ENCODE data around the gene CD163L1. TPM values are rescaled to one million over a fixed set of nuclear protein-coding genes. Genes with fewer than 3 reads are reported as not detected.
"Not testable (repeated sequence)": the region's sequence is repeated elsewhere in the genome, so short reads cannot be mapped to it uniquely, and the experiment has no call there.

Gene CD163L1
- 5.9 and 7.3 TPM in 2 replicates for total RNA-seq (2014; rRNA removed; shearing (Covaris generic))
- 3.8 and 7.1 TPM in 2 replicates for polyA plus RNA-seq (2014; cell fraction: nucleus; rRNA removed)

- no peak for DNase-seq (ENCODE audit: extremely low read depth, low read depth)
Measured at GRCh38 chr12:7444076-7444475, at the start of gene CD163L1. Gene CD163L1, minus strand, starts transcription at chr12:7444153. Its CDS starts 26 bp downstream, at chr12:7444127.

DNA sequence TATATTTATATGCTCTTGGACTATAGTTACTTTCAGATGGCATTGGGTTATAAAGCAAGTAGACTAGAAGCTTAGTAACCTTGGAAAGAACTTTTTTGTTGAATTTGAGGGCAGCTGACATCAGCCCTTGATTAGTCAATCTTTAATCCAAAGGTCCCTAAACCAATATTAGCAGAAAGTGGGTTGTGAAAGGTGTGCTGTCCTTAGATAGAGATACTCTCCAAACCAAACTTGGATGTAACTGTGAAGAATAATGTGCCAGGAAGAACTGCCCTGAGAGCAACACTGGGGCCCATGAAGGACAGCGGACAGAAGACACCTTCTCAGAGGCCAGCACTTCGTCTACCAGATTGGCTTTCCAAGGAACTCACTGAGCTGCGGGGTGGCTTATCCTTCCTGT, 49.1 kb upstream of the CD163L1 start:
- no peak for DNase-seq (ENCODE audit: extremely low read depth, low read depth)

GRCh38 chr12:7486512-7486911, 42.6 kb upstream of the CD163L1 start:
- no peak for DNase-seq (ENCODE audit: extremely low read depth, low read depth)

DNA sequence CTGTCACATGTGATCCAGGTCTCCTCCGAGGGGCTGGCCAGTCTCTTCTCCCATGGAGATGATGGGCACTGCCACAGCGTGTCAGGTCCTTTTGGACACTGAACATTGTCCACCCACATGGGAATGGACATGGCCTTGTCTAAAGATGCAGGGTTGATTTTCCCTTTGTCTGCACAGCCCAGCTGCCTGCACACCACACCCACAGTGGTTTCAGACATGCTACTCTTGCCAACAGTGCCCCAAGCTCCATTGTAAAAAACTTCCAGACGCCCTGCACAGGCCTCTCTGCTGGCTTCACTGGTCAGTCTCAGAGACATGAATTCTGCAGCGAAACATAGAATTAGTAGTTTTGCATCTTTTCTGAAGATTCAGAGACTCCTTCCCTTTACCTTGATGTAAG, 41.1 kb upstream of the CD163L1 start:
- no peak for DNase-seq (ENCODE audit: extremely low read depth, low read depth)

- DNase-seq (ENCODE audit: extremely low read depth, low read depth) = no peak
Measured at GRCh38 chr12:7483343-7483742, 39.4 kb upstream of the CD163L1 start.

- DNase-seq (ENCODE audit: extremely low read depth, low read depth) = no peak
Measured at GRCh38 chr12:7479771-7480170, 35.8 kb upstream of the CD163L1 start.

DNA sequence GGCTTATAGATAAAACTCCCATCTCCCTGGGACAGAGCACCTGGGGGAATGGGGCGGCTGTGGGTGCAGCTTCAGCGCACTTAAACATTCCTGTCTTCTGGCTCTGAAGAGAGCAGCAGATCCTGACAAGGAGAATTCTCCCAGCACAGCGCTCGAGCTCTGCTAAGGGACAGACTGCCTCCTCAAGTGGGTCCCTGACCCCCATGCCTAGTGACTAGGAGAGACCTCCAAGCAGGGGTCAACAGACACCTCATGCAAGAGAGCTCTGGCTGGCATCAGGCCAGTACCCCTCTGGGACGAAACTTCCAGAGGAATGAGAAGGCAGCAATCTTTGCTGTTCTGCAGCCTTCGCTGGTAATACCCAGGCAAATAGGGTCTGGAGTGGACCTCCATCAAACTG, 28.1 kb upstream of the CD163L1 start:
- DNase-seq (ENCODE audit: extremely low read depth, low read depth) = no peak

DNA sequence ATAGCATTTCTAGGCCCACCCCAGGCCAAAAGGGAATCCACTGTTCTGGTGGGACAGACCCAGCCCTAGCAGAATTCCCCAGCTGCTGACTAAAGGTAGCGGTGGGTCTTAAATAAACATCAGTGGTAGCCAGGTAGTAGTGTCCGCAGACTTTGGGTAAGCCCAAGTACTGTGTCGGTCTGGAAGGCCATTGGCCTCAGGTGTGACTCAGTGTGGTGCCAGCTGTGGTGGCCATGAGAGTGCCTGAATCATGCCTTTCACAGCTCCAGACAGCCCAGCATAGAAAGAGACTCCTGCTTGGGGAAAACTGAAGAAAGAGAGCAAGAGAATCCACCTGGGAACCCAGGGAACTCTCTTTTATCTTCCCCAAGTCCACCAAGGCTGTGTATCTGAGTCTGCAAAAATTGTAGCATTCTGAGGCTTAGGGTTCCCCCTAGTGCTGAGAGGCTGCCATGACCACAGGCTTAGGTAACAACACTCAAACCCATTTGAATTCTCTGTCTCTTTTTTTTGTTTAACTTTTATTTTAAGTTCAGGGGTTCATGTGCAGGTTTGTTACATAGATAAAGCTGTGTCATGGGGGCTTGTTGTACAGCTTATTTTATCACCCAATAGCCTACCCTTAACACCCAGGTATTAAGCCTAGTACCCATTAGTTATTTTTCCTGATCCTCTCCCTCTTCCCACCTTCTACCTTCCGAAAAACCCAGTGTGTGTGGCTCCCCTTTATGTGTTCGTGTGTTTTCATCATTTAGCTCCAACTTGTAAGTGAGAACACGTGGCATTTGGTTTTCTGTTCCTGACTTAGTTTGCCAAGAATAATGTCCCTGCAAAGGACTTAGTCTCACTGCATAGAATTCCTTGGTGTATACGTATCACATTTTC, 16.7 kb upstream of the CD163L1 start:
- peak; percentile 50 for DNase-seq (ENCODE audit: extremely low read depth, low read depth)

DNA sequence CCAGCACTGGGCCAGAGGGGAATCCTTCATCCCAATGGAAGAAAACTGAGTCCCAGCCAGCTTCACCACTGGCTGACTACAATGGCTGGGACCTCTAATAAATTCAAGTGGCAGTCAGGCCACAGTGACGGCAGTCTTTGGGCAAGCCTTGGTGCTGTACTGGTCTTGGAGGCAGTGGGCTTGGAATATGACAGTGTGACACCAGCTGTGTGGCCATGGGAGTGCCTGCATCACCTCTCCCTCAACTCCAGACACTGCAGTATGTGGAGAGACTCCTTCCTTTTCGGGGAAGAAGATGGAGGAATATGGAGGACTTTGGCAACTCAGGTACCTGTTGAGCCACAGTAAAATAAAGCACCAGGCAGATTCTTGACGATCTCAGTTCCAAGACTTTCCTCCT, 16.0 kb upstream of the CD163L1 start:
- DNase-seq (ENCODE audit: extremely low read depth, low read depth) = no peak

GRCh38 chr12:7451756-7452155, 7.8 kb upstream of the CD163L1 start:
- DNase-seq (ENCODE audit: extremely low read depth, low read depth) = no peak

- no peak for DNase-seq (ENCODE audit: extremely low read depth, low read depth)
Measured at GRCh38 chr12:7450667-7451066, 6.7 kb upstream of the CD163L1 start.

DNA sequence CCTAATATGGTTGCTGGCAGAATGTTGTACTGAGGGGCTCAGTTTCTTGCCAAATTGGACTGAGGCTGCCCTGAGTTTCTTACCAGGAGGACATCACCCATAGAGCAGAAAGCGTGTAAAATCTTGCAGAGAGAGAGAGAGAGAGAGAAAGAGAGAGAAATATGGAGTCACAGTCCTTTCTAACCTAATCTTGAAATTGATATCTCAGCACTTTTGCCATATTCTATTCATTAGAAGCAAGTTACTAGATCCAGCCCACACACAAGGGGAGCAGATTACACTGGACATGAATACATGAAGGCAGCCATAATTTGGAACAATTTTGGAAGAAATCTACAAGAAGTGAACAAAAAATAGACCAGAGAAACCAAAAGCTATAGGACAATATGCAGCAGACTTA, 4.1 kb upstream of the CD163L1 start:
- DNase-seq (ENCODE audit: extremely low read depth, low read depth) = no peak

DNA sequence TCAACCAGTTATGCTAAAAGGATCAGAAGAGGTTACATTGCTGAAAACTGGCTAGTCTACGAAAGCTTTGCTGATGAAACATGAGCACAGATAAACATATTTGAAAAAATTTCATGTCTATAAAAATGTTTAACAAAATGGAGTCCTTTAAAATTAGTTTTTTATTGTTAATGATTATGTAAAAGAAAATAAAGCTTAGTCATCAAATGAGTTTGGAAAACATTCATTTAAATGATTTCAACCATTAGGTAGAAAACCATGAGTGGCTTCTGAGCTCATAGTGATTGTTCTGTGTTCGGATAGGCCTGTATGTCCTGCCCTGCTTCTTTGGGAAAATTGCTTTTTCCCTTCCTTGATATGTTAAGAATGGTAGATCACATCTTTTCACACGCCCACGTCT, 584 bp upstream of the CD163L1 start:
- DNase-seq (ENCODE audit: extremely low read depth, low read depth) = no peak

DNA sequence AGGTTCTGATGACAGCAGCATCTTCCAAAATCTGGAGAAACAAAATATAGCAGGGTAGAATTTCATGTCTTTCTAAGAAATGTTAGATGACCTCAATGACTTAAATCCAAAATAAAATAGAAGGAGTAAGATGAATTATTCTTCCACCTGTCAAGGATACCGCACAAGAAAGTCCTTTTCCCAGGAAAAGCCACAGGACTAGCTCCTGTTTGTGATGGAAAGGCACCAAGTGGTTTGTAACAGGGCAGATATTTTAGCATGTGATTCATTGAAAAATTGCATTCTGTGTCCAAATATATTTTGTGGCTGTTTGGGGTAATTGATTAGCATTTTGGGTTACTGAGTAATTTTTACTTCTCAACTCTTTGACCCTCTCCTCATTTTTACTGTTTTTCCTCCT, 2.7 kb downstream of the CD163L1 start:
- DNase-seq (ENCODE audit: extremely low read depth, low read depth) = no peak

- peak; percentile 85 for DNase-seq (ENCODE audit: extremely low read depth, low read depth)
Measured at GRCh38 chr12:7439579-7440505, 4.1 kb downstream of the CD163L1 start.

GRCh38 chr12:7438291-7438995, 5.5 kb downstream of the CD163L1 start:
- peak; percentile 44 for DNase-seq (ENCODE audit: extremely low read depth, low read depth)

DNA sequence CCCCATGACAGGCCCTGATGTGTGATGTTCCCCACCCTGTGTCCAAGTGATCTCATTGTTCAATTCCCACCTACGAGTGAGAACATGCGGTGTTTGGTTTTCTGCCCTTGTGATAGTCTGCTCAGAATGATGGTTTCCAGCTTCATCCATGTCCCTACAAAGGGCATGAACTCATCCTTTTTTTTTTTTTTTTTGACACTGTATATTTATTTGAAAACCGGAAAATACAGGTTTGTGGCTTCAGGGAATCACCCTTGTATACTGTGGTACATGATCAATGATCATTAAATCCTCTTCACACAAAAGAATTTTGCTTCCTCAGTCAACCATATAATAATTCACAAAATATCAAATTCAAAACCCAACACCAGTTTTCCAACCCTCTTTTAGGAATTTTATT, 6.5 kb downstream of the CD163L1 start:
- DNase-seq (ENCODE audit: extremely low read depth, low read depth) = not testable (repeated sequence)

DNA sequence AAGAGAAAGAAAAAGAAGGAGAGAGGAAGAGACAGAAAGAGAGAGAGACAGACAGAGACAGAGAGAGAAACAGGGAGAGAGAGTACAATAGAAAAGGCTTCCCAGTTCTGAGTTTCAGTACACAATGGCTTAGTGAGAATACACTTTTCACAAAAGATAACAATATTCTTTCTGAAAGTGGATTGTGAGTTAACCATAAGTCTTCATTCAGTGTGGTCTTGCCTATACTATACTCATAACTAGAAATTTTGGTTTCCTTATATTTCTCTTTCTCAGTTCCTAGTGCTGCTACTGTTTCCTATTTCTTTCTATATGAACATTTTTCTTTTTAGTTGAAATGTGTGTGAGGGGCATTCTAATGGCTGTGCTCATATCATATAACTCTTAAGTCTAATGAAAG, 9.3 kb downstream of the CD163L1 start:
- no peak for DNase-seq (ENCODE audit: extremely low read depth, low read depth)

DNA sequence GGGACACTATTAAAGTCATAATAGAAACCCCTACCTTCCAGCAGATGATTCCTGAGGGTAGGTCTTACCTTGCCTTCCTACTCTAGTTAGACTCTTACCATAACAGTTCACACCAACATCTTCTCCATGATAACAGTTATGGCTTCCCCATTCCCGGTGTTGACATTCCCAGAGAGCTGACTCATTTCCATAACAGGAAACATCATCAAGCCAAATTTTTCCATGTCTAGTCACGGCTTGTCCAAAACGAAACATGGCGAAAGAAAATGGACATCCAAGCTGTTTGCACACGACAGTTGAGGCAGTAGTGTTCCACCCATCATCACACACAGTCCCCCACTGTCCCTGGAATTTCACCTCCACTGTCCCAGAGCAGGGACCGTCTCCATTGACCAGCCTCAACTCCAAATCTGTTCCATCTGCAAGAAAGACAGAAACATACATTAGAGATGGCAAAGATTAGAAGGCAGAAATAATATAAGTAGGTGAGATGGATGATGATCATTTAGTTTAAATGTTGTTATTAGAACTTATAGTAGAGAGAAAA, 10.6 kb downstream of the CD163L1 start:
- DNase-seq (ENCODE audit: extremely low read depth, low read depth) = peak; percentile 72

DNA sequence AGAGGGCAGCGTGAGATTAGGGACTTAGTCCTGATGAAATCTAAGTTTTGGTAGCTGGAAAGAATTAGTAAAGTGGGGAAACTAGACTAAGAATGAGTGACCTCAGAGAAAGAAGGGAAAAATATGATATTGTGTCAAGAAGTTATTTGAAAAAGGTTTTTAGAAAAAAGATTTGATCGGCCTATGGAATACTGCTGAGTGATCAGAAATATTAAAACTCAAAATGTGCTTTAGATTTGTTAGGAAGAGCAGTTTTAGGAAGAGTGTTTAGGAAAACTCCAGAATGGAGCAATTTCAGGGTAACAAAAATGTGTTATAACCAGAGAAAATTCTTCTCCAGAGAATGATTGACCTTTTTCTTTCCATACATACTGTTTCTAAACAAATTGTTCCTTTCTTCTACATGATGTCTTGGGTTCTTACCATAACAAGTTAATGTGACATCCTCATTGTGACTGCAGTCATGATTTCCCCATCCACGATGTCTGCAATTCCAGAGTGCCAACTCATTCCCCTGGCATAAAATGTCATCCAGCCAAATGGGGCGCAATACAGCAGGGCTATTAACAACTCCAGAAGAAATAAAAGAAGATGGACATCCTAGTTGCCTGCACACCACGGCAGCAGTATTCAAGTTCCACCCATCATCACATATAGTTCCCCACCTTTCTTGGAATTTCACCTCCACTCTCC, 11.8 kb downstream of the CD163L1 start:
- DNase-seq (ENCODE audit: extremely low read depth, low read depth) = peak; percentile 51
